ENCODE results near the gene KIAA1671.

The KIAA1671 gene

DNA sequence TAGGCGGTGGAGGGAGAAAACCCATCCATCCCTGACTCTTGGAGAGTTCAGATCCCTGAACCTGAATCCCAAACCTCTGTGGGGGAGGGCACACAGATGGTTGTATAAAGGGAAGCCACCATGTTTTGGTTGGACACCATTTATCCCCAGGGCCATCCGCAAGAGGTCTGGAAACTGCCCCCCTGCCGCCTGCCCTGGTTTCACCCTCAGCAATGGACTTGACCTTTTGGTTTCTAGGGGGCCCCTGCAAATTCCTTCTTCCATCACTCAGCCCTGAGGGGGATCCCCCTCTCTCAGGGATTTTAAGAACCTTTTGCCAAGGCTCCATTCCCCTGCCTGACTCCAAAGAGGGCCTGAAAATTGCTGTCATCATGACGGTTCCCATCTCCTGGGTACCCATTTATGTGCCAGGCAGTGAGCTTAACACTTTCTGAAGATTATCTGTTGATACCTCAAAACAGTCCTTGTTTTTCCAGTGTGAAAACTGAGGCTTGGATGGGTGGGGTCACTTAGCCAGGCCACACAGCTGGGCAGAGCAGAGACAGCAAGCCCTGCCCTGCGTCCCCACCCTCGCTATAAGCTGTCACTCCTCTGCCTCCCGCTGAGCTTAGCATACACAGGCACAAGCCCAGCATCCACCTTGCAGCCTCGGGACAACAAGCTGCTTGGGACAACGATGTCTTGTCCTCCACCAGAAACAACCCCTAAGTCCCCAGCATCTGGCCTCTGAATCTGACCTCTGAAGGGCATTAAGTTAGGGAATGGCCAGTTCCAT lies 213.9 kb downstream of the KIAA1671 start:
- H3K27ac ChIP-seq (ENCODE audit: low read depth, low read length): no peak overlapping the region
- H3K27me3 ChIP-seq (ENCODE audit: control insufficient read depth, insufficient read depth, low read length): no peaks in the 10 kb centered on the region
- H3K4me1 ChIP-seq (ENCODE audit: control insufficient read depth, insufficient read depth, low read length): no peaks in the 10 kb centered on the region
- H3K4me3 ChIP-seq (ENCODE audit: low read depth, low read length): no peak overlapping the region
- H3K9ac ChIP-seq (ENCODE audit: low read depth, low read length): no peak overlapping the region
- no peaks in the 10 kb centered on the region for H3K36me3 ChIP-seq (ENCODE audit: control insufficient read depth, insufficient read depth, low read length)
- no peaks in the 10 kb centered on the region for H3K9me3 ChIP-seq (ENCODE audit: control insufficient read depth, insufficient read depth, low read length)

DNA sequence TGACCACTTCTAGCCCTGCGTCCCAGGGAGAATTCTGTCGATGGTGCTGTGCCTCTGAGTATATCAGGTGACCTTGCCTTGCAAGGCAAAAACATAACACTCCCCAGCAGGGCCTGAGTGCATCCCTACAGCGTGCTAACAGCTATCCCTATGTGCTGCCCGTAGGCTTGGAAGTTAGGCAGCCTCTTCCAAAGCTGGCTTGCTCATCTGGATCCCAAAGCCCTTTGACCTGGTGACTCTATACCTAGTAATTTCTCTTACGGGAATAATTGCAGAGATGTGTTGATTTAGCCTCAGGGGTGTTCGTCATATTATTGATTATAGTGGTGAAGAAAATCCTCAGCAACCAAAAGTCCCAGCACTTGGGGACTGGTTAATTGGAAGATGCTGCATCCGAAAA lies 214.6 kb downstream of the KIAA1671 start:
- Histone ChIP-seq H3K36me3 (ENCODE audit: control insufficient read depth, insufficient read depth, low read length) (no peaks in the 10 kb centered on the region), H3K9ac (ENCODE audit: low read depth, low read length) (no peak overlapping the region)

DNA sequence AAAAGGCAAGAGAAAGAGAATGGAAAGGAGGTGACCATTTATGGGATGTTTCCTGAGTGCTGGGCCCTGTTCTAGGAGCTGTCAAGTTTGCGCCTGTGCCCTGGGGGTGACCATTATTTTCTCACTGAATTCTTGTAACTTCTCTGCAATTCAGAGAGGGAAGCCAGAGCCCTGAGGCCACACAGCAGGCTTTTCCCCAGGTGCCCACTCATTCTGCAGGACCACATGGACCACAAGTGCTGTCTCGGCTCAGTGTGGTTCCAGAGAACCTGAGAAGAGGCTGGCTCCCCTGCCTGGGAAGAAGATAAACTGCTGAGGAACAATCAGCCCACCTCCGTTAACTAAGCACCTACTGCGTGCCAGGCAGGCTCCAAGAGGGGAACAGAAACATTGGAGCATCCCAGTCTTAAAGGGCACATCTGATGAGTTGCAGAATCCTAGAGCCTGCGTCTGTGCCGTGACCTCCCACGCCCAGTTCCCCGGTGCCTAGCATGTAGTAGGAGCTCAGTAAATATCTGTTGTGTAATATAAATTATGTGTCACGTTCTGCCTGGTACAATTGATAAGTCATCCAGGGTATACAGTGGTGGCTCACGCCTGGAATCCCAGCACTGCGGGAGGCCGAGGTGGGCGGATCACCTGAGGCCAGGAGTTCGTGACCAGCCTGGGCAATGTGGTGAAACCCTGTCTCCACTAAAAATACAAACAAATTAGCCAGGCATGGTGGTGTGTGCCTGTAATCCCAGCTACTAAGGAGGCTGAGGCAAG lies 215.5 kb downstream of the KIAA1671 start:
- Histone ChIP-seq H3K4me1 (ENCODE audit: control insufficient read depth, insufficient read depth, low read length) (no peaks in the 10 kb centered on the region), H3K4me3 (ENCODE audit: low read depth, low read length) (no peak overlapping the region), H3K9ac (ENCODE audit: low read depth, low read length) (no peak overlapping the region), H3K27me3 (ENCODE audit: control insufficient read depth, insufficient read depth, low read length) (no peaks in the 10 kb centered on the region), H3K27ac (ENCODE audit: low read depth, low read length) (no peak overlapping the region), H3K9me3 (ENCODE audit: control insufficient read depth, insufficient read depth, low read length) (no peaks in the 10 kb centered on the region), H3K36me3 (ENCODE audit: control insufficient read depth, insufficient read depth, low read length) (no peaks in the 10 kb centered on the region)

More for the DNA sequence above, 214.6 kb downstream of the KIAA1671 start:
- no peaks in the 10 kb centered on the region for H3K9me3 ChIP-seq (ENCODE audit: control insufficient read depth, insufficient read depth, low read length)
- H3K27me3 ChIP-seq (ENCODE audit: control insufficient read depth, insufficient read depth, low read length): no peaks in the 10 kb centered on the region
- no peak overlapping the region for H3K4me3 ChIP-seq (ENCODE audit: low read depth, low read length)
- H3K4me1 ChIP-seq (ENCODE audit: control insufficient read depth, insufficient read depth, low read length): no peaks in the 10 kb centered on the region
- H3K27ac ChIP-seq (ENCODE audit: low read depth, low read length): no peak overlapping the region

DNA sequence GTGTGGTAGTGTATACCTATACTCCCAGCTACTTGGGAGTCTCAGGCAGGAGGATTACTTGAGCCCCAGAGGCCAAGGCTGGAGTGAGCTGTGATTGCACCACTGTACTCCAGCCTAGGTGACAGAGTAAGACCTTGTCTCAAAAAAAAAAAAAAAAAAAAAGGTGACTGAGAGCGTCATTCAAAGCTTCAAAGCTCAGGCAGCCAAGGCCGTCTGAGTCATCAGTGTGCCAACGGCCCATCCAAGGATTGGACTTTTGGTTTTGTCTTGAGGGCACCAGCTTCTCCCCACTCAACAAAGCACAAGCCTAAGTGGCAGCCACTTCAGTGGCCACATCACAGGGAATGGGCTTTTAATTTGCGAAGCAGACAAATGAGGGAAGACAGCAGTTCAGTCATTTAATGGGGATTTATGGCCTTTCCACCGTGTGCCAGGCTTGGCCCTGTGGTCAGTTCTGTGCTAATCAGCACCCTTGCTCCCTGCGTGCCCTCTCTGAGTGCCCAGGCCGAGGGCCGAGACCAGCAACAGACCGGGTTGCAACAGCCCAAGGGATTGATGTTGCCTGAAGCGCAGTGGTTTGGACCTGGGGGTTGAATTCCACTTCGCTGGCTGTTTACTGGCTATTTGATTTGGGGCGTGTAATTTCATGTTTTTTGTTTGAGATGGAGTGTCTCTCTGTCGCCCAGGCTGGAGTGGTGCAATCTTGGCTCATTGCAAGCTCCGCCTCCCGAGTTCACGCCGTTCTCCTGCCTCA lies 216.9 kb downstream of the KIAA1671 start:
- Histone ChIP-seq H3K4me3 (ENCODE audit: low read depth, low read length) (no peak overlapping the region), H3K4me1 (ENCODE audit: control insufficient read depth, insufficient read depth, low read length) (no peaks in the 10 kb centered on the region), H3K27ac (ENCODE audit: low read depth, low read length) (no peak overlapping the region), H3K9me3 (ENCODE audit: control insufficient read depth, insufficient read depth, low read length) (no peaks in the 10 kb centered on the region), H3K27me3 (ENCODE audit: control insufficient read depth, insufficient read depth, low read length) (no peaks in the 10 kb centered on the region), H3K36me3 (ENCODE audit: control insufficient read depth, insufficient read depth, low read length) (peaks cover 6% of the 10 kb centered on the region), H3K9ac (ENCODE audit: low read depth, low read length) (no peak overlapping the region)

DNA sequence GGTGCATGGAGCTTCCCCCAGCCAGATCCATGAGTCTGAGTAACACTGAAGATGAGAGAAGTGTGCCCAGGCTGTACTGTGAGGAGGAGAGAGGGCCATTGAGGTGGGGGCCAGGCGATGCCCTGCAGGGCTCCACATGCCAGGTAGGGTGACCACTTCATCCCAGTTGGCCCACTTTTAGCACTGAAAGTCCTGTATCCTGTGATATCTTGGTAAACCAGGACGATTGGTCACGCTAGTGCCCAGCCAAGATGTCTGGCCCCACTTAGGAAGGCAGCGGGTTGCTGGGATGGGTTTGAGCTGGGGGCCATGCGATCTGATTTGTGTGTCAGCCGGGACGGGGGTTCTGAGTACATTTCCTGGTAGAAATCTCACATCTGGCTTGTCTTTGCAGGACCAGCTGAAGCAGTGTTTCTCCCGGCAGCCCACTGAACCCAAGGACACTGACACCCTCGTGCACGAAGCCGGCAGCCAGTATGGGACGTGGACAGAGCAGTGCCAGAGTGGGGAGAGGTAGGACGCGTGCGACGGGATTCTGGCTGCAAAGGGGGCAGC lies 218.0 kb downstream of the KIAA1671 start:
- H3K9me3 ChIP-seq (ENCODE audit: control insufficient read depth, insufficient read depth, low read length): no peaks in the 10 kb centered on the region
- peaks cover 9% of the 10 kb centered on the region for H3K4me1 ChIP-seq (ENCODE audit: control insufficient read depth, insufficient read depth, low read length)
- H3K36me3 ChIP-seq (ENCODE audit: control insufficient read depth, insufficient read depth, low read length): peaks cover 14% of the 10 kb centered on the region
- H3K27ac ChIP-seq (ENCODE audit: low read depth, low read length): no peak overlapping the region
- H3K9ac ChIP-seq (ENCODE audit: low read depth, low read length): no peak overlapping the region
- H3K4me3 ChIP-seq (ENCODE audit: low read depth, low read length): no peak overlapping the region
- H3K27me3 ChIP-seq (ENCODE audit: control insufficient read depth, insufficient read depth, low read length): no peaks in the 10 kb centered on the region

DNA sequence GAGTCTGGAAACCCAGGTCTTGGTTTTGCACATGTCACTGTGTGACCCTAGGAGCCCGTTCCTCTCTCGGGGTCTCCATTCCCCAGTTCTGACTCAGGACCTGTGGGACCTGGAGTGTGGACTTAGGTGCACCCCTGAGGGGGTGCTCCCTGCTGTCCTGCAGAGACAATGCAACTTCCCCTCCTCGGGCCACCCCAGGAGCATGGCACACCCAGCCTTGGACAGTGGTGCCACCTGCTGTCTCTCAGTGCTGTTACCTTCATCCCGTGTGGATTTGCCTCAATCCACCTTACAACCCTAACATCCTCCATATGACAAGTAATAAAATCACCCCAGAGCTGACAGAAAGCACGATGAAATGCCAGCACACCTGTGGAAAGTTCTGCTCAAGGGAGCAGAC lies 219.6 kb downstream of the KIAA1671 start:
- no peaks in the 10 kb centered on the region for H3K9me3 ChIP-seq (ENCODE audit: control insufficient read depth, insufficient read depth, low read length)
- H3K36me3 ChIP-seq (ENCODE audit: control insufficient read depth, insufficient read depth, low read length): peaks cover 15% of the 10 kb centered on the region
- no peak overlapping the region for H3K4me3 ChIP-seq (ENCODE audit: low read depth, low read length)
- H3K4me1 ChIP-seq (ENCODE audit: control insufficient read depth, insufficient read depth, low read length): peaks cover 9% of the 10 kb centered on the region
- H3K9ac ChIP-seq (ENCODE audit: low read depth, low read length): no peak overlapping the region
- no peaks in the 10 kb centered on the region for H3K27me3 ChIP-seq (ENCODE audit: control insufficient read depth, insufficient read depth, low read length)
- H3K27ac ChIP-seq (ENCODE audit: low read depth, low read length): no peak overlapping the region

DNA sequence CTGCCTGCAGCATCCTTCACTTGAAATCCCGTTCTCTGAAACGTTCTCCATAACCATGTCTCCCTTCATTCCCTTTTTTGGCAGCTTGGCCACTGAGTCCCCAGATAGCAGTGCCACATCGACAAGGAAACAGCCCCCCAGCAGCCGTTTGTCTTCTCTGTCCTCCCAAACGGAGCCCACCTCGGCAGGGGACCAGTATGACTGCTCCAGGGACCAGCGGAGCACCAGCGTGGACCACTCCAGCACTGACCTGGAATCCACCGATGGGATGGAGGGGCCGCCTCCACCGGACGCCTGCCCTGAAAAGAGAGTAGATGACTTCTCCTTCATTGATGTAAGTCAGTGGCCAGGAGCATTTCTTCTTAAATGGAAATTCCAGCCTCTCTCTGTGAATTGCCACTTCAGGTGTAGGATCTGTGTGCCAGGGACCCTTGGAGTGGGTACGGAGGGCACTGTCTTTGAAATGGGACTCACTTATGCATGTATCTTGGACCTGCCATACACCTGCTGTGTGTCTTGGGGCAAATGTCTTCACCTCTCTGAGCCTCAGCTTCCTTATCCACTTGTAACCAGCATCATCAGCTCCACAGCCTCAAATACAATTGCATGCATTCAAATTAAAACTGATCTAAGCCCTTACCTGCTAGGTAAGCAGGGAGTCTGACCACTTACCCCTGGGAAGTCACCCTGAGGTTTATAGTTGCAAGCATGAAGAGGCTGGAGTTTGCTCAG lies 221.8 kb downstream of the KIAA1671 start:
- Histone ChIP-seq H3K27me3 (ENCODE audit: control insufficient read depth, insufficient read depth, low read length) (no peaks in the 10 kb centered on the region), H3K27ac (ENCODE audit: low read depth, low read length) (no peak overlapping the region), H3K9me3 (ENCODE audit: control insufficient read depth, insufficient read depth, low read length) (no peaks in the 10 kb centered on the region), H3K9ac (ENCODE audit: low read depth, low read length) (no peak overlapping the region), H3K36me3 (ENCODE audit: control insufficient read depth, insufficient read depth, low read length) (peaks cover 18% of the 10 kb centered on the region), H3K4me3 (ENCODE audit: low read depth, low read length) (no peak overlapping the region), H3K4me1 (ENCODE audit: control insufficient read depth, insufficient read depth, low read length) (peaks cover 9% of the 10 kb centered on the region)

DNA sequence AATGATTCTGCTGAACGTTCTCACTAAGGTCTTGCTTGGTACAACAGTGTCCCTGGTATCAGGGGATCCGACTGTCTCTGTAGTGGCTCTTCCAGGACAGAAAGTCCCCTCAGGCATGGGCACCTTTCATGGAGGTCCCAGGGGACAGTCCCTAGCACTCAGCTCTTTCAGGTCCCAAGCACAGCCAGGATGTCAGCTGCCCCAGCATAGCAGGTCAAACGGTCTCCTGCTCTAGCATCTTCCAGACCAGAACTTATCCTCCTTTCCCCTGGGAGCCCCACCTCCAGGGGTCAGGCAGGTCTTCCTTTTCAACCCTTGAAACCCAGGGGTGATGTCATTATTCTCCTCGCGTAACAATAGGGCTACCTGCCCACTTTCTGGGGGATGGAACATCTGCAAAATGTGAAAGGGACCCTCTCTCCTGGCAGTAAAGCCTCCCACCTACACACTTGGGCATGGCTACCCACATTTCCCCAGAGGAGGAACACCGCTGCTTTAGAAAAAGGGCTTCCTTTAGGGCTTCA lies 222.4 kb downstream of the KIAA1671 start:
- Histone ChIP-seq H3K9me3 (ENCODE audit: control insufficient read depth, insufficient read depth, low read length) (peaks cover 2% of the 10 kb centered on the region; the same call in 1 of the 2 replicates), H3K27ac (ENCODE audit: low read depth, low read length) (no peak overlapping the region), H3K4me3 (ENCODE audit: low read depth, low read length) (no peak overlapping the region), H3K36me3 (ENCODE audit: control insufficient read depth, insufficient read depth, low read length) (peaks cover 23% of the 10 kb centered on the region), H3K4me1 (ENCODE audit: control insufficient read depth, insufficient read depth, low read length) (peaks cover 9% of the 10 kb centered on the region), H3K27me3 (ENCODE audit: control insufficient read depth, insufficient read depth, low read length) (no peaks in the 10 kb centered on the region), H3K9ac (ENCODE audit: low read depth, low read length) (no peak overlapping the region)

DNA sequence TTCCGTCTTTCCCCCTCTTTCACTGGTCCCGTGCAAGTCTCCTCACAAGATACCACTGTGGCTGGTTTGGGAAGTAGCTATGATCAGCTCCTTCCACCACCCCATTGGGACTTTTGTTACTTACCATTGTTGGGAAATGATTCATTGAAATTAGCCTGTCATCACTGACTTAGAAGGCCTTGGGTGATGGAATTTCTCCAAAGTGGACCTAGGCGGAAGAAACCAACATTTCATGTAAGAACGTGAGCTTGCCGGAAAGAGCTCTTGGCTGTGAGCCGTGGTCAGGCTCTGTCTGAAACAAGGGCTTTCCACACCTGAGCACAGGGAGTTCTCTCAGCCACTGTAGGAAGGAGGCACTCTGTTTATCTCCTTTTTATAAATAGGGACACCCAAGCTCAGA lies 223.7 kb downstream of the KIAA1671 start:
- Histone ChIP-seq H3K9ac (ENCODE audit: low read depth, low read length) (no peak overlapping the region), H3K4me1 (ENCODE audit: control insufficient read depth, insufficient read depth, low read length) (peaks cover 9% of the 10 kb centered on the region), H3K36me3 (ENCODE audit: control insufficient read depth, insufficient read depth, low read length) (peaks cover 23% of the 10 kb centered on the region), H3K27me3 (ENCODE audit: control insufficient read depth, insufficient read depth, low read length) (no peaks in the 10 kb centered on the region), H3K9me3 (ENCODE audit: control insufficient read depth, insufficient read depth, low read length) (peaks cover 2% of the 10 kb centered on the region; the same call in 1 of the 2 replicates), H3K27ac (ENCODE audit: low read depth, low read length) (no peak overlapping the region), H3K4me3 (ENCODE audit: low read depth, low read length) (no peak overlapping the region)

DNA sequence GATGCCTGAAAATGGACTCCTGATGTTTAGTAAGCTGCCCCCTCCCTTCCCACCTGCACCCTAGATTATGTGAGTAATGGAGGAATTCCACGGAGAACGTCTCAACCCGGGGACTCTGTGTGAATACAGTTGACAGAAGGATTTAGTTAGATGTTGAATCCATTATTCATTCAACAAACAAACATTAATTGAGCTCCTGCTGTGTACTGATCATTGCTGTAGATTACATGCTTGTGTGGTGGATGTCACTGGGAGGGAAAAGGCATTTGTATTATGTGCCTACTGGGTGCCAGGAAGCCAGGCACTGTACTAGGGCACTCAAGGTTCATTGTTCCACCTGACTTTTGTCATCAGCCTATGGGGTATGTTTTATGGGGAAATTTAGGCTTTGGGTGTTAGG lies 224.3 kb downstream of the KIAA1671 start:
- H3K4me3 ChIP-seq (ENCODE audit: low read depth, low read length): no peak overlapping the region
- H3K4me1 ChIP-seq (ENCODE audit: control insufficient read depth, insufficient read depth, low read length): peaks cover 9% of the 10 kb centered on the region
- H3K27ac ChIP-seq (ENCODE audit: low read depth, low read length): no peak overlapping the region
- no peaks in the 10 kb centered on the region for H3K27me3 ChIP-seq (ENCODE audit: control insufficient read depth, insufficient read depth, low read length)
- H3K36me3 ChIP-seq (ENCODE audit: control insufficient read depth, insufficient read depth, low read length): peaks cover 23% of the 10 kb centered on the region
- no peak overlapping the region for H3K9ac ChIP-seq (ENCODE audit: low read depth, low read length)
- H3K9me3 ChIP-seq (ENCODE audit: control insufficient read depth, insufficient read depth, low read length): peaks cover 2% of the 10 kb centered on the region; the same call in 1 of the 2 replicates

Measured in HUES48 (cell line).